GM12892 (cell line): ENCODE data around the gene GALNT9.

Experiments used
- POLR2A ChIP-seq: IDR thresholded peaks from 2 replicates; pipeline ENCODE4 v1.6.1; 2011; ENCODE audit warnings: low read depth, low read length, control low read depth
- POLR2AphosphoS5 ChIP-seq: IDR thresholded peaks from 2 replicates; pipeline ENCODE4 v1.6.1; 2011; ENCODE audit warnings: low read depth, low read length, control low read depth

- TF ChIP-seq POLR2AphosphoS5 (no peak), POLR2A (no peak)
These were observed 16.2 kb downstream of the GALNT9 start for GRCh38 chr12:132313182-132313581.
